Measurements from ENCODE around the gene CAST.

CAST gene

GRCh38 chr5:96823900-96824380 is 161.8 kb downstream of the CAST start:
- DNase-seq, result no peak

All from suppressor macrophage treated with lipopolysaccharide for 4 hours (primary cell).